ENCODE data around the gene GDF7.
"Not testable (repeated sequence)": the region's sequence is repeated elsewhere in the genome, so short reads cannot be mapped to it uniquely, and the experiment has no call there.

GDF7 gene

GRCh38 chr2:20707601-20708000 lies 40.7 kb downstream of the GDF7 start:
- DNase-seq: no peak

- not testable (repeated sequence) for DNase-seq
These were observed 44.7 kb downstream of the GDF7 start for GRCh38 chr2:20711641-20712040.

- DNase-seq: not testable (repeated sequence)
These were observed 46.6 kb downstream of the GDF7 start for GRCh38 chr2:20713585-20713984.

DNA sequence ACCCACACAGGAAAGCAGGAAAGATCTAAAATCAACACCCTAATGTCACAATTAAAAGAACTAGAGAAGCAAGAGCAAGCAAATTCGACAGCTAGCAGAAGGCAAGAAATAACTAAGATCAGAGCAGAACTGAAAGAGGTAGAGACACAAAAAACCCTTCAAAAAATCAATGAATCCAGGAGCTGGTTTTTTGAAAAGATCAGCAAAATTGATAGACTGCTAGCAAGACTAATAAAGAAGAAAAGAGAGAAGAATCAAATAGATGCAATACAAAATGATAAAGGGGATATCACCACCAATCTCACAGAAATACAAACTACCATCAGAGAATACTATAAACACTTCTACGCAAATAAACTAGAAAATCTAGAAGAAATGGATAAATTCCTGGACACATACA lies 47.5 kb downstream of the GDF7 start:
- not testable (repeated sequence) for DNase-seq

GRCh38 chr2:20716164-20716563 lies 49.2 kb downstream of the GDF7 start:
- not testable (repeated sequence) for DNase-seq

GRCh38 chr2:20717641-20718040 lies 50.7 kb downstream of the GDF7 start:
- no peak for DNase-seq

DNA sequence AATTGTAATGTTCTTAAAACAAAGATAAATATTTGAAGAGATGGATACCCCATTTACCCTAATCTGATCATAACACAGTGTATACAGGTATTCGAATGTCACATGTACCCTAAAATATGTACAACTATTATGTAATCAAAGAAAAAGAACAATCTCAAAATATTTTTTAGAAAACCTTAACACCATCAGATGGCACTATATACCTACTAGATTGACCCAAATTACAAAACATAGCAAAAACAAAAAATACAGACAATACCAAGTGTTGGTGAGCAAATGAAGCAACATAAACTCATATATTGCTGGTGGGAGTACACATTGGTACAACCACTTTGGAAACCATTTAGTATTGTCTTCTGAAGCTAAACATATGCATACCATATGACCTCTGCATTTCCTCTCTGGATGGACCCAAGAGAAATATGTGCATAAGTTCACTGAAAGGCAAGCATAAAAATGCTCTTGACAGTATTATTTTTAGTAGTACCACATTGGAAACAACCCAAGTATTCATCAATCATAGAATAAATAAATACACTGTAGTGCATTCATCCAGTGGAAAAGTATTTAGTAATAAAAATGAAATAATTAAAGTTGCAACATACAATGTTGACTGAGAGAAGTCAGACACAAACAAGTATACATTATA lies 55.8 kb downstream of the GDF7 start:
- DNase-seq: no peak

DNA sequence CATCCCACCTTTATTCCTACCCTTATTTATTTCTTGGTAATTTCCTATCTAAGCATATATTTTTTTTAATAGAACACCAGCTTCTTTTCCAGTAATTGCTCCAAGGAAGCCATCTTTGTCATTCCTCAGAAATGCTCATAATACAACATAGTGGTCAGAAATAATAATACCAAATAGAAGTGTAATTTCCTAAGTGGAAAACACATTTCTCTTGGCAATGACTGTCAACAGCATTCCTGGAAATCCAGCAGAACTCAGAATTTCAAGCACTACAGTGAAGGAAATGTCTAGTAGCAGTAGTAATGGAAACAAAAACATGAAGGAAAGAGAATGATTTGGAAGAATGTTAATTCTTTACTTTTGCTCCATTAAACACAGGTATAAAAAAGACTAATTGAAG lies 56.6 kb downstream of the GDF7 start:
- no peak for DNase-seq

- DNase-seq: no peak
These were observed 57.6 kb downstream of the GDF7 start for GRCh38 chr2:20724500-20725053.

GRCh38 chr2:20725782-20726181 lies 58.8 kb downstream of the GDF7 start:
- no peak for DNase-seq

DNA sequence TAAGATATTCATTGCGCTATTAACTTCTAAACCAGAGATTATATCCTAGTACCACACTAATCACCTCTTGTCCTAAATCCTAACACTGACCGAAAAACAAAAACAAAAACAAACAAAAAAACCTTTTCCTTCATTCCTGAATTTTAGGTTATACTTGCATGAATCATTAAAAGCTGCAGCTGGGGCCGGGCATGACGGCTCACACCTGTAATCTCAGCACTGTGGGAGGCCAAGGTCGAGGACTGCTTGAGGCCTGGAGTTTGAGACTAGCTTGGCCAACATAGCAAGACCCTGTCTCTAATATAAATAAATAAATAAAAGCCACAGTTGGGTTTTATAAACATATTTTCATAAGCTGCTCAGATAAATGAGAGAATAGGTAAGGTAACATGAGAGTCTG lies 60.0 kb downstream of the GDF7 start:
- DNase-seq: no peak

DNA sequence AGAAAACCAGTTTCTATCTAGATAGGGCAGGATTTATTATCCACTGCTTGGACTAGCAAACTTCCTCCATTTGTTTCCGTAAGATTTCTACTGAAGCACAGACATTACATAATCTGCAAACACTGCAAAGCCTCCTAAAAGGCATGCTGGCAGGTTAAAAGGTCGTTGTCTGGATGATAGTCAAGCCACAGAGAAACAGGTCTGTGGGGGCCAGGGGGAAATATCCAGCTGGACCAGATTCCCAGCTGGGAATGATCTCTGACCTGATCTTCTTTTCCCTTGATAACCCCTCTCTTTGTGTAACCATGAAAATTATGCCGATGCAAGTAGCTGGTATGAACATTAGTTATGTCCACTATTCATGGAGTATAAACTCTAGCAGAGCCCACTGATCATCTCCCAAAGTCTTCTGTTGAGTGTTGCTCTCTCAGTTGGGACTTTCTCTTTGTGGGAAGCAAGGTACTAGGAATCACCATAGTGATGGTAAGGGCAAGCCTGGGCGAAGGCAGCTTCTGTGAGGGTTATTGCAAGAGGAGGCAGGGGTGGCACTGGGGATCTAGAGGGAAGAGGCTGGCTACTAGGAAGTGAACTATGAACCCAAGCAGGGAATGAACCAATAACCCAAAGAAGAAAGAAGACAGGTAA lies 61.3 kb downstream of the GDF7 start:
- DNase-seq: no peak

Data from activated CD4-positive, alpha-beta T cell treated with anti-CD3 and anti-CD28 coated beads for 4 hours (primary cell).